NCI-H1417 (cell line): ENCODE measurements around the gene CKMT1A.
A peak's percentile ranks its signal among the peaks of the same experiment; 100 is the strongest.
"Not testable (repeated sequence)": the region's sequence is repeated elsewhere in the genome, so short reads cannot be mapped to it uniquely, and the experiment has no call there.

ENCODE experiments used
- DNase-seq, 3 experiments: peaks; one replicate each; lab custom pipeline; 2025; lab: John Stamatoyannopoulos, UW

Gene CKMT1A

DNA sequence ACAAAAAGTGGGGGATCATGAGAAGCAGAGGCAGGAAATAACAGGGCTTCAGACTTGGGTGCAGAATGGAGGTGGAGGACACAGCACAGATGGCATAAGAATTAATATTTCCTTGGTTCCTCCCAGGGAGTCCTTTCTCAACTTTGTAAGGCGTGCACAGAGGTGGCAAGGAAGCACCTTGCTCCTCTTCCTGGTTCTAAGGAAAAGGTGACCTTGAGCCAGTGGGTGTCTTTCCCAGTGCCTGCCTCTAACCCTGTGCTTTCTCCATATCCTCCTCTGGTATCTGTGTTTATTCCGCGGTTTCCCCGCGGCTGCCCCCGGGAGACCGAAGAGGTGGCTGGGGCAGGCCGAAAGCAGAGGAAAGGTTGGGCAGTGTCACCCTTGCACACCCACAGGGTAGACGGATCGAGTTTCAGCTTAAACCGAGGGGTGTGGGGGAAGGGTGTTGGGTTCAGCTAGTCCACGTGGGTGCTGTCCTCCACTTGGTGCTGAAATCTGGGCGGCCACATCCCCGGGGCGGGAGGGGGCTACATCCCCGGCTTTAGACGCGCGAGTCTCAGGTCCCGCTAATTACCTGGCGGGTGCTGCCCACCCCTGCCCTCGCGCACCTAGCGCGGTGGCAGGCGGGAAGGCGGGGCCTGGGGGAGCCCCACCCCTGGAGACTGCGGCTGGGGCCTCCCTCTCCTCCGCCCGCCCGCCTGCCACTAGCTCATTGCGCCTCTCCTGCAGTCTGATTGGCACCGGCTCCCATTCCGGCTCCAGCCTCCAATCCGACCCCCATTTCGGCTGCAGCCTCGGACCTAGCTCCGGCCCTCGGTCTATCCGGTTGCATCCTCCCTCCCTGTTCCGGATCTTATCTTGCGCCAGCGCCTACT lies at the start of gene CKMT1A:
Gene CKMT1A, plus strand, starts transcription at position 712 of the 875 bp plus-strand sequence. CDS start 192 bp downstream, outside the sequence.
- DNase-seq = not testable (repeated sequence)

GRCh38 chr15:43648649-43649429 lies 44.8 kb upstream of the CKMT1A start, which contains the start of gene CATSPER2:
TSS of gene CATSPER2 (minus strand) at chr15:43648844. CDS start at chr15:43648061, 783 bp downstream.
- no peak for DNase-seq

GRCh38 chr15:43649430-43649926 lies 44.2 kb upstream of the CKMT1A start:
- not testable (repeated sequence) for DNase-seq

DNA sequence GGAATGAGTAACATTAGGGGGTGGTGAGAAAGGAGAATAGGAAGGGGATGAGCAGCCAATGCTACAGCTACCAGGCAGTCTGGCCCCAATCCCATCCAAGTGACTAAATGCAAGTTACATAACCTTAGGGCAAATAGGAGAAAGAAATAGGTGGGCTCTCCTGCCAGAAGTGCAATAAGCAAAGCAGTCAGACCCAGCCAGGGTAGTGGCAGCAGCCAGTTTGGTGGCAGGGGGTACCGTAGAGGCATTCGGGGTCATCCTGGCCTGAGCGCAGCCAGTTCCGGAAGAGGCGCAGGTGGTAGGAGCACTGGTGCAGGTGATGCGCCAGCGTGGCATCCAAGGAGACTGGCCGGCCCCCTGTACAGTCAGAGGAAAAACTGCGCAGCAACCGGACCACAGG lies 33.9 kb upstream of the CKMT1A start:
- not testable (repeated sequence) for DNase-seq

DNA sequence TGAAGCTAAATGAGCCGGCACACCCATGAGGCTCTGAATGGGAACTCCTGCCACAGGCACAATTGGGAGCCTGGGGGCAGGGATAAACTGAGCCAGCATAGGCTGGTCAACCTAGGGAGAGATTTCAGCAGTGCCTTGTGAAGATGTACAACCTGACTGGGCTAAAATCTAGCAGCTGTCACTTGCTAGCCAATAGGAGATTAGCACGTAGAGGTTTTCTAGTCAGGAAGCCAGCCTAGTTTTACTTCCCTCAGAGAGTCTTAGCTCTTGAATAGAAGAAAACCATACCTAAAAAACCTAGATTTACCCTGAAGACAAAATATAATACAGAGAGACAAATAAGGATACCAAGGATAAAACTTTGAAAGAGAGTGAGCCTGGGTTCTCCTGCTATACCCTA lies 31.4 kb upstream of the CKMT1A start:
- DNase-seq = not testable (repeated sequence)

DNA sequence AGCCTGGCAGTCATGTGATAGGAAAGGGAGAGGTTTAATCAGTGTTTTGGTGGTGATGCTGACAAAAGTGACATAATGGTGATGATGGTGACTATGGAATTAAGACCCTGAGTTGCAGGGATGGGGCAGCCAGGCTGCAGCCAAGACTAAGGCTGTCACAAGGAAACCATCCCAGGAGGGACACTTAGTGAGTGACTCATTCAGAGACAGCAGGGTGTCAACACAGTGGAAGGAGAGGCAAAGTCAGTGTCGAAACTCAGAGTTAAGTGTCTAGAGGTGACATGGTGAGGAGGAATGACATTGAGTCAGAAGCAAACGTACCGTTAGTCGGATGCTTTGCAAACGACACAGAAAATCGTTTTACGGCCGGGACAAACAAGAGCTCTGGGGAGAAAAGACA lies 30.3 kb upstream of the CKMT1A start:
- not testable (repeated sequence) for DNase-seq

GRCh38 chr15:43666177-43666576 lies 27.5 kb upstream of the CKMT1A start:
- not testable (repeated sequence) for DNase-seq

DNA sequence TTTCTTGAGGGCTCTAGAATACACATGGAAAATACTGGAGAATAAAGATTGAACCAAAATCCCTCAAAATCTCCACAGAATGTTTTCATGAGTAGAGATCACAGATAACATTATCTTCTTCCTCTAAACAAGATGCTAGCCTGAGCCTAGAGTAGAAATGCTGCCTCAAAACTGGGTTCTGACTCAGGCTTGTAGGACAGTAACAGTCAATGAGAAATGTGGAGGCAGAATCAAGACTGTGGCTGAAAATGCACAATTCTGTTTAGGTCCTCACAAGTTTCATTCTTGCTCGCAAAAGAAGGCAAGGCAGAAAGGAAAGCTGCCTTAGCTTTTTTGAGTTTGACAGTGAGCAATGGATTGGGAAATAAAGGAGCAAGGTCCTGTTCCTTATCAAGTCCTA lies 19.5 kb upstream of the CKMT1A start:
- DNase-seq = not testable (repeated sequence)

GRCh38 chr15:43689604-43690301 lies 3.9 kb upstream of the CKMT1A start:
- DNase-seq = not testable (repeated sequence)

DNA sequence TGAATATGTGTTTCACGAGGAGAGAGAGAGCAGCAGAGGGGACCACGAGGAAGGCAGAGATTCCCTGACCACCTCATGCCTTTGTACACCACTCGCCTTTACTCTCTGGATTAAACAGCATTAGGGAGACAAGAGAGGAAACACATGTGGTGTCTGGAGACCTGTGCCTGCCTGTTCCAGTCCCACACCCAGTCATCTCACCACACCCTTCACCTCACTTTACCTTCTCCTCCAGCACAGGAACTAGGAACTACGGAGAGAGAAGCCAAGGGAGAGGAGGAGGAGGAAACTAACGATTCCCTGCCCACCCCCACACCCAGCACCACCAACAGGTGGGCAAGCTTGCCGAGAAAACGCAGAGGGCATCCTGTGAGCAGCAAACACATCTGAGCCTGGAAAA lies 980 bp upstream of the CKMT1A start:
- not testable (repeated sequence) for DNase-seq

DNA sequence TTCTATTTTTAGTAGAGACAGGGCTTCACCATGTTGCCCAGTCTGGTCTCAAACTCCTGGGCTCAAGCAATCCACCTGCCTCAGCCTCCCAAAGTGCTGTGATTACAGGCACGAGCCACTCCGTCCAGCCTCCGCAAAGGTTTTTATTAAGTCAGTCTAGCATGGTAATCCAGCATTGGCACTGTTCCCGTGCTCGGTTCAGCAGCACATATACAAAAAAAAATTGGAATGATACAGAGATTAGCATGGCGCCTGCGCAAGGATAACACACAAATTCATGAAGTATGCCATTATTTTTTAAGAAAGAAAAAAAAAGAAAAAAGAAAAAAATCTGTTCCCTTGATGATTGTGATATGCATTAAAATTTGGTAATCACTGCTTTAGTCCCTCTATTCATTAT lies 8.5 kb downstream of the CKMT1A start:
- DNase-seq = no peak

DNA sequence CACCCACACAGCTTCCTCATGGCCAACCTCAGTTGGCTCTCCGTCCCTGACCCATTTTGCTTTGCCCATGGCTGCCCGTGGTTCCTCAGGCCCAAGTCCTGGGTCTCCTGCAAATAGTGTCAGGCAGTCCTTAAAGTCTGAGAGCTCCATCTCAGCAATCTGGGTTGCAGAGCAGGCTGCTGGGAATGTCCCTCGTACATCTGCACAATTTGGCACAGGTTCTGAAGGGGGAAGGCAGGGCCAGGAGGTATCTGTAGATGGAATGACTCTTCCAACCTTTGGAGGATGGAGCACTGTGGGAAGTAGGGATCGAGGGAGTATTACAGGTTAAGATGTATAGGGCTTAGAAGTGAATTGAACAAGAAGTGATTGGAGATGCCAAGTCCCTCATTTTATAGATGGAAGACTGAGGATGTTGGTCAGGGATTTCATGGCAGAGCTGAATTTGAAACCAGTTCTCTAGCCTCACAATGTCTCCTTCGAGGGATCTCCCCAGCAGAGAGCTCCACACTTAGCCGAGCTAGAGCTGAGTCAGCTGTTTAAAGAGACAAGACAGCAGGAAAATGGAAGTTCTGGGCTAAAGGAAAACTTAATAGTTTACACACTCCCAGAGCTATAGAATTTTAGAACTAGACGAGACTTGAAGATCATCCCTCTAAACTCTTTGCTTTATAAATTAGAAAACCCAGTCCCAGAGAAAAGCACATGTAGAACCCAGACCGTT lies 9.2 kb downstream of the CKMT1A start:
- DNase-seq = no peak

DNA sequence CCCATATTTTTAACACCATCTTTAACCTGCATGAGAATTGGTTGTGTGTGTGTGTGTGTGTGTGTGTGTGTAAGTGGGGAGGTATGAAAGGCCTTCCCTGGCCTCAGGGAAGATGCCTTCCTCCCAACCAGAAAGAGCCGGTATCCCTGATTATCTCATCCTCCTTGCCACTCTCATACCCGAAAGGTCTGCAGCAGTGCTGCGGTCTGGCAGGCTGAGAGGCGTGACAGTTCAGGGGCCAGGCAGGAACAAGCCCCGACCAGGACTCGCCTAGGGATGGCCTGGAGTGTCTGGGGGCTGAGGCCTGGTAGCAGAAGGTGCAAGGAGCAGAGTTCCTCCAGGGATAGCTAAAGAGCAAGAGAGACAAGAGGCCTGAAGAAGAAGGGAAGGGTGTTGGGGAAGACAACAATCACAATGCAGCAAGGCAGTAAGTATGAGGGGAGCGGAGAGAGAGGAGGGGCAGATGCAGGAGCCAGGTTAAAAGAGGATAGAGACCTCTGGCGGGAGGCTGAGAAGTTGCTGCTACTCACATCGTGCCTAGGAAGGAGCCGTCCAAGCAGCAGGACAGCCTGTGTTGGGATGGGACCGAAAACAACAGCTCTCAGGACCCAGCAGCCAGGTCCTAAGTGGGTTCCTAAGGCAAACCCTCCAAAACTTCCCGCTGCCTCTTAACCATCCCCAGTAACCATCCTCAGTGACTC lies 16.9 kb downstream of the CKMT1A start:
- not testable (repeated sequence) for DNase-seq

GRCh38 chr15:43723151-43723550 lies 29.5 kb downstream of the CKMT1A start:
- DNase-seq = no peak

DNA sequence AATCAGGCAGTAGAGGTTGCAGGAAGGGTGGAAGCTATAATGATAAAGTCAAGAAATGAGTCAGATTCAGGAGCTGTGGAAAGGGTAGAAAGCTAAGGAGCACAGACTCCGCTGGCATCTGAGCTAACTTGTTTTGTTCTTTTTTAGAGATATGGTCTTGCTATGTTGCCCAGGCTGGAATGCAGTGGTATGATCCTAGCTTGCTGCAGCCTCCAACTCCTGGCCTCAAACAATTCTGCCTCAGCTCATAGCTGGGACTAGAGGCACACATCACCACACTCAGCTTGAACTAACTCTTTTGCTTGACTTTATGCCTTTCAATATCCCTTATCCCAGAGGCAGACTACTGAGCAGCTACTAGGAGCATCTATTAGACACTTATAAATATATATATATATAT lies 32.6 kb downstream of the CKMT1A start:
- DNase-seq = not testable (repeated sequence)

DNA sequence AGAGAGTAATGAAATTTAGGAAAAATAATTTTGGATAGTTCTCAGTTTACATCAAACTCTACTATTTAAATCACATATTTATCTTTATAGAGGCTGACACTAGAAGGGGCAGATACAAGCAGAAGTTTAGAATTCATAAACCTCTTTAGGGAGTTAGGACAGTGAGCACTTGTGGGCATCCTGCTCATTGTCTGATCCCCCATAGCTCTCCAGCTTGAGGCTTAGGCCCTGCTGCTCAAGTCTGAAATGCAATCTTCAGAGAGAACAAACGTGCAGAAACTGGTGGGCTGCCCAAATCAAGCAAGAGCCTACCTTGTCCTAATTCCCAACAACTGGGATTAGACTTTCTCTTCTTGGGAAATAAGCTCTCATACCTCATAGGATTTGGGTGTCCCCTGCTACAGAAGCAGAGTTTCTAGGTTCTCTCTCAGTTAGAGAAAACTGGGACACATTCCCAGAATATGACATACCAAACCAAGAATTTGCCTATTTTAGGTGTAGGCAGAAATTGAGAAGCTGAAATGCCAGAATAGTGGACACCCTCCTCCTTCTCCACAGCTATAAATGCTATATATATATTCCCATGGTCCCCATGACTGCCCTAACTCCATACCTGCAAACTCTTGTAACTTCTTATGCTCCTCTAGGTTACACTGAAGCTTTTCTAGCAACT lies 34.5 kb downstream of the CKMT1A start:
- not testable (repeated sequence) for DNase-seq

GRCh38 chr15:43735416-43735815 lies 41.8 kb downstream of the CKMT1A start:
- DNase-seq = no peak

DNA sequence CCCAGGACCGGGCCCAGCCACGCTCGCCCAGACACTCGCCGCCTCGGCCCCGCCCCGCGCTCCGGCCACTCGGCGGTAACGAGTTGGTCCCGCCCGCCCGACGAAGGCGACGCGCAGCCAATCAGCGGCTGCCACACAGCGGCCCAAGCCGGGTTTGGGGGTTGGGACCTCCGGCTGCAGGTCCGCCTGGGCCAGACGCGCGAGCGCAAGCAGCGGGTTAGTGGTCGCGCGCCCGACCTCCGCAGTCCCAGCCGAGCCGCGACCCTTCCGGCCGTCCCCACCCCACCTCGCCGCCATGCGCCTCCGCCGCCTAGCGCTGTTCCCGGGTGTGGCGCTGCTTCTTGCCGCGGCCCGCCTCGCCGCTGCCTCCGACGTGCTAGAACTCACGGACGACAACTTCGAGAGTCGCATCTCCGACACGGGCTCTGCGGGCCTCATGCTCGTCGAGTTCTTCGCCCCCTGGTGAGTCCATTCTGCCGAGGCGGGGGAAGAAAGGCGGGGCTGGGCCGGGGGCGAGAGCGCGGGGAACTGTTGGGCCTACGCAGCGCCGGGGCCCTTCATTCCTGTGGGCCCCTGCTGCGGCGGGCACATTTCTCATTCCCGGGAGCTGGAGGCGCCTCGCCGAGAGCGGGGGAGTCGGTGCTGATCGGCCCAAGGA lies 52.7 kb downstream of the CKMT1A start, which contains the start of gene PDIA3:
Gene PDIA3, plus strand, starts transcription at position 194 of the 658 bp plus-strand sequence. Its CDS starts 102 bp downstream, at position 296.
- DNase-seq = peak; percentile 75 to 83 (median 83)

DNA sequence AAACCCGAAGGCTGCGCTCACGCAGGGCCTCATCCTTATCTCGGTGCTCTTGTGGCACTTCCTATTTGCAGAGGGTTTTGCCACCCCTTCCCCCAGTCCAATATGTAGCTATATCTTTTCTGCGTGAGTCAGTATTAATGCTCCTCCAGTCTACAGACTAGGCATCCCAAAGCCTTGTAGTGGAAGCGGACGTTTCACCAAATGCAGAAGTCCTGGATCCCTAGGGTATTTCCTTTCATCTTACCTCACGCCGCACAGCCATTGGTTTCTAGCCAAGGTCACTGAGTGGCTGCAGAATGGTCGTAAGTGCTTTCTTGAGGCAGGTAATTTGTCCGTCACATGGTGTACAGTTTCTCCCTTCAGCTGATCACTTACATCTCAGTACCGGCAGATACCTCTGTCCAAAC lies 53.2 kb downstream of the CKMT1A start:
- peak in 2 of 3 experiments; percentile 33 to 66 for DNase-seq
